Measurements from ENCODE around the gene ATP8A2.

The ATP8A2 gene

DNA sequence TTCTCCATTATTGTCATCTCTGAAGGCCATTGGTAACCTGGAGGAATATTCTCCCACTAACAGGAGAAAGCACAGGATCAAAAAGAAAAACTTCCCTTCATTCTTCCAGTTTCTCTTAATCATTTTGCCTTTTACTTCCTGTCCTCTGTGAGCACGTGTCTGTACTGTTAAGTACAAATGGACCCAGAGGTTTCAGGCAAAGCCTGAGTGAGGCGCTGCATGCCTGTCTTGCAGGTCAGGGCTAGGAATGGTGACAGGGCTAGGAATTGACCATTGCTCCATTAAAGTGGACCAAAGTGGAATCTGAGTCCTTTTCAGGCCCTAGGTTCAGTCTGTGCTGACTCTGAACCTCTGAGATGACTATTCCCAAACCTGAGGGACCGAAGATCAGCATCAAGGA, 353.3 kb downstream of the ATP8A2 start:
- H3K36me3 ChIP-seq = no peaks in the 10 kb centered on the region
- no peaks in the 10 kb centered on the region for H3K4me1 ChIP-seq
- H3K4me2 ChIP-seq = no peak overlapping the region
- peaks cover 0 to 20% (median 10%) of the 10 kb centered on the region in 11 experiments; a peak in 12 of 22 replicates for H3K9me3 ChIP-seq (replicated peaks in 1 of 11)
- no peaks in the 10 kb centered on the region for H4K20me1 ChIP-seq
- no peak for TF ChIP-seq Cebpa-rat (IDR thresholded peaks at IDR 0.05)
- H3K27ac ChIP-seq = no peak overlapping the region
- H3K9ac ChIP-seq = no peak overlapping the region
- H3K4me3 ChIP-seq = no peak overlapping the region
- H3K27me3 ChIP-seq = no peaks in the 10 kb centered on the region

DNA sequence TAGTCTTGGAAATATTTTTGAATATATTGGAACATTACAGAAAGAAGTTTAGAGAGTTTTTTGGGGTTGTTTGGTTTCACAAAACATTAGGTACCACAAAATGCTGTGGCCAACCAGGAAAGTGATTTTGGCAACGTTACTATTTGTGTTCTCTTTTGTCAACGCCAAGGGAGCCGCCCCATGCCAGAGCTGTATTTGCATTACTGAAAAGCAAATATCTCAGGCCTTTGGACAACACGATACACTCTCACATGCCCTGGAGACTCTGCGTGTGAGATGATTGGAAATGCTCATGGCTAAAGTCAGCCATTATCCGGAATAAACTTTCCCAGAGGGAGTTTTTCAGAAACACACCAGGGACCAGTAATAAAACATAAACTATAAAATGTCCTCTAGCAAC, 355.5 kb downstream of the ATP8A2 start:
- Histone ChIP-seq H3K4me3 (no peak overlapping the region), H3K9me3 (replicated peaks in 1 of 11) (peaks cover 0 to 12% (median 9%) of the 10 kb centered on the region in 11 experiments; a peak in 11 of 22 replicates), H3K9ac (no peak overlapping the region), H3K27me3 (no peaks in the 10 kb centered on the region), H3K27ac (no peak overlapping the region), H3K36me3 (no peaks in the 10 kb centered on the region), H3K4me1 (no peaks in the 10 kb centered on the region), H3K4me2 (no peak overlapping the region), H4K20me1 (no peaks in the 10 kb centered on the region)
- TF ChIP-seq Cebpa-rat (IDR thresholded peaks at IDR 0.05) = no peak

DNA sequence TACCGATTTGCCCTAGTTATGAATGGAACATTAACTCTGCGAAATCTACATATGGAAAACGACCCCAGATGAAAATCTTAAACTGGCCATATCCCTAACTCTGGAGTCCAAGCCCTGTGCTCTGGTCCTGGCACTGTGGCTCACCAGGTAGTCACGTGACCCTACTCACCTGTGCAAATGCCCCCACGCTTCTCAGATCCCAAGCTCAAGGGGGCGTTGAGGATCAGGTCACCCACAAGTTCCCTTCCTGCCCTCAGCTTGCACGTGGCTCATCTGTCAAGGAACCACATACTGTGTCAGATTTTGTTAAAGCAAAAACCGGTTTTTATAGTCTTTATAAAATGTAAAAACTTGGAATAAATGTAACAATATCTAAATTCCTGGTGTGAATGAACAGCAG, 356.0 kb downstream of the ATP8A2 start:
- TF ChIP-seq Cebpa-rat (IDR thresholded peaks at IDR 0.05) = no peak
- H3K4me1 ChIP-seq = no peaks in the 10 kb centered on the region
- H3K4me2 ChIP-seq = no peak overlapping the region
- H3K9ac ChIP-seq = no peak overlapping the region
- H3K36me3 ChIP-seq = no peaks in the 10 kb centered on the region
- no peaks in the 10 kb centered on the region for H3K27me3 ChIP-seq
- no peaks in the 10 kb centered on the region for H4K20me1 ChIP-seq
- H3K27ac ChIP-seq = no peak overlapping the region
- peaks cover 0 to 12% (median 9%) of the 10 kb centered on the region in 11 experiments; a peak in 9 of 22 replicates for H3K9me3 ChIP-seq (replicated peaks in 1 of 11)
- no peak overlapping the region for H3K4me3 ChIP-seq

DNA sequence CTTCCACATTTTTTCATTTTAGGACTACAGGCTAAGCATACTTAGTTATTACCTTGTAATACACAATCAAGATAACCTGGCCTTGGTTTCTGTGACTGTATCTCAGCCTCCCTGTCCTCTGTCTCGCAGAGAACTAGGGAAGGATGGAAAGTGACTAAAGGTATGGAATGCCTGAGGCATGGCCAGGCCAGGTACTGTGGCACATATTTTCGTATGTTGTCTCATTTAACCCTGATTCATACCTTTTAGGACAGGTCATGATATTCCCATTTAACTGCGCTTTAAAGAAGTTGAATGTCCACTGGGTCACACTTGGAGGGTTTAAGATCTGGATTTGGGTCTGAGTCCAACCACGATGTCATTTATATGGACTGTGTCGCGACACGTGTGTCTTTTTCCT, 357.4 kb downstream of the ATP8A2 start:
- Histone ChIP-seq H3K4me2 (no peak overlapping the region), H3K36me3 (no peaks in the 10 kb centered on the region), H3K4me3 (no peak overlapping the region), H3K4me1 (no peaks in the 10 kb centered on the region), H3K9ac (no peak overlapping the region), H3K27ac (no peak overlapping the region), H3K9me3 (replicated peaks in 1 of 11) (peaks cover 0 to 5% (median 0%) of the 10 kb centered on the region in 11 experiments; a peak in 7 of 22 replicates), H4K20me1 (no peaks in the 10 kb centered on the region; a peak in 1 of 22 replicates), H3K27me3 (no peaks in the 10 kb centered on the region)
- no peak for TF ChIP-seq Cebpa-rat (IDR thresholded peaks at IDR 0.05)

DNA sequence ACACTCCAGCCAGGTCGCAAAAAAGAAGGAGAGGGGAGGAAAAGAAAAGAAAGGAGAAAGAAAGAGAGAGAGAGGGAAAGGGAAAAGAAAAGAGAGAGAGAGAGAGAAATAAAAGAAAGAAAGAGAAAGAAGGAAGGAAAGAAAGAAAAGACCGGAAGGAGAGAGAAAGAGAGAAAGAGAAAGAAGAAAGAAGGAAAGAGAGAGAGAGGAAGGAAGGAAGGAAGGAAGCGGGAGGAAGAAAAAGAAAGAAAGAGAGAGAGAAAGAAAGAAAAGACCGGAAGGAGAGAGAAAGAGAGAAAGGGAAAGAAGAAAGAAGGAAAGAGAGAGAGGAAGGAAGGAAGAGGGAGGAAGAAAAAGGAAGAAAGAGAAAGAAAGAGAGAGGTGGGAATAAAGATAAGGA, 359.3 kb downstream of the ATP8A2 start:
- Histone ChIP-seq H3K9me3 (replicated peaks in 1 of 11) (no peaks in the 10 kb centered on the region; a peak in 1 of 22 replicates), H4K20me1 (no peaks in the 10 kb centered on the region; a peak in 1 of 22 replicates), H3K9ac (no peak overlapping the region), H3K27ac (no peak overlapping the region), H3K4me2 (no peak overlapping the region), H3K36me3 (no peaks in the 10 kb centered on the region), H3K4me3 (no peak overlapping the region), H3K4me1 (no peaks in the 10 kb centered on the region), H3K27me3 (no peaks in the 10 kb centered on the region)
- TF ChIP-seq Cebpa-rat (IDR thresholded peaks at IDR 0.05) = no peak

DNA sequence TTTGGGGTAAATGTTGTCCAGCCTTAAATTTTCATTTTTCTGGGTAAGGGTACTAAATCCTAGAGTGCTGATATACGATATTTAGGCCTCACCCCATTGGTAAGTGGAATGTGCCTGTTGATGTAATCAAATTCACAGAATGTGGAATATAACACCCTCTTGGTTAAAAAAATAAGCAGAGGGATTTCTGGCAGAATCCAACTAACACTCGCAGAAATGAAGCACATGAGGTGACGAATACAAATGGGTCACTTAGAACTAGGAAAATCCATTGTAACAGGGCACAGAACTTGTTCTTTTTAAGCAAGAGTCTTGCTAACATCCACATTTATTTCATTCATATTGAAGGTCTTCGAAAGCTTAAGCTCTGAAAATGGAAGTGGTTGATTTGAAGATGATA, 359.8 kb downstream of the ATP8A2 start:
- TF ChIP-seq Cebpa-rat (IDR thresholded peaks at IDR 0.05) = no peak
- no peak overlapping the region for H3K4me2 ChIP-seq
- H3K36me3 ChIP-seq = no peaks in the 10 kb centered on the region
- H3K4me1 ChIP-seq = peaks cover 0 to 1% (median under 1%) of the 10 kb centered on the region in 10 experiments; a peak in 7 of 20 replicates
- no peak overlapping the region for H3K9ac ChIP-seq
- peaks cover 0 to 3% (median 0%) of the 10 kb centered on the region in 11 experiments; a peak in 2 of 22 replicates for H3K9me3 ChIP-seq (replicated peaks in 1 of 11)
- H4K20me1 ChIP-seq = no peaks in the 10 kb centered on the region; a peak in 1 of 22 replicates
- no peaks in the 10 kb centered on the region for H3K27me3 ChIP-seq
- H3K27ac ChIP-seq = no peak overlapping the region
- no peak overlapping the region for H3K4me3 ChIP-seq

DNA sequence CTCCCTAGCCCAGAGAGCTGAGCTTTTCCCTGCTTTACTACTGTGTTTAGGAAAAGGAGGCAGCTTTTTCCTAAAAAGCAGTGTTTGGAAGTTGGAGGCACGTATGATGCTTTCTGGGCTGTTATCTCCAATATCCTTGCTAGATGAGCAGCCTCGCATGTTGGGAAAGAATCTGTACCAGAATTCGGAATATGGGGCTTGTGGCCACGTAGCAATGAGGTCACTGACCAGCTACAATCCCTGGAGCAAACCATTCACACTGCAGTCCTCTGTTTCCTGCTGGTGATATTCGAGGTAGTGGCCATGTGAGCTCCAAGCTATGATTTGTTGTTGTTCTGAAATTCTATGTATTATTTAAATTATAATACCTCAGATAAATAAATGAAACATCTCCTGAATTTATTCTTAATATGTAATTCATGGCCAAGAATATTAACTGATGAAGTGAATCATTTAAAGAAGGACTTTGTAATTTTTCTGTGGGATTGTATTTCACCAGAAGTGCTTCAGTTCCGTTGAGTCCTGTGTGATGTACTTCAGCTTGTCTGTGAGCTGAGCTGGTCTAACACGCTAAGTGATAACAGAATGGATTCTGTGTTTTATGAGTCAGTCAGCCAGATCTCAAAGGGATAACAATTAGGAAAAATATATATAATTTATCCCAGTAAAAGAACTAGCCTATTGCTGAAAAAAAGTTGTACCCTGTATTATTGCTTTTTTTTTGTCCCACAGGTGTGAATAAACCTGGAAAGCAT, 360.5 kb downstream of the ATP8A2 start:
- Histone ChIP-seq H3K9ac (no peak overlapping the region), H3K27ac (no peak overlapping the region), H3K4me1 (peaks cover 4 to 9% (median 8%) of the 10 kb centered on the region in 10 experiments), H3K9me3 (replicated peaks in 1 of 11) (peaks cover 0 to 4% (median 0%) of the 10 kb centered on the region in 11 experiments; a peak in 2 of 22 replicates), H3K4me3 (no peak overlapping the region), H3K36me3 (no peaks in the 10 kb centered on the region), H3K27me3 (no peaks in the 10 kb centered on the region), H3K4me2 (no peak overlapping the region), H4K20me1 (no peaks in the 10 kb centered on the region; a peak in 1 of 22 replicates)
- TF ChIP-seq Cebpa-rat (IDR thresholded peaks at IDR 0.05) = no peak

DNA sequence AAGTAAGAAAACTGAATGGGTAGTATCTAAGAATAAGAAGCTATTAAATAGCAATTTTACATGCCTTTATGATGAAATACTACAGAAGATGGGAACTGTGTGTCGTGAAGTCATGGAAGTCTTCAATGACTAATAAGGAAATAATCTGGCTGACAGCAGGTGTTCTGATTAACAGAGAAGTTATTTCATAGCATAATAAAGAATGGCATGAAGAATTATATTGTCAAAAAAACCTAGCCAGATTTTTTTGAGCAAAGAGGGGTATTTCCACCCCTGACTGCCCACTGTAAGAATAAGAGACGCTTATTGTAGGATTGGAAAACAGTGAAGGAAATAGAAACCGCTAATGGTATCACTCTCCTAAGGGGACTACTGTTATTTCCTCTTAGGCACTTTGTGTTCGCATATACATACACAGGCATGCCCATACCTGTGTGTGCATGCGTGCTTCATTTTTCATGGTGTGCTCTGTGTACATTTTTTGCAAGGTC, 361.3 kb downstream of the ATP8A2 start:
- Histone ChIP-seq H3K4me1 (peaks cover 11 to 16% (median 15%) of the 10 kb centered on the region in 10 experiments), H3K27me3 (no peaks in the 10 kb centered on the region), H4K20me1 (no peaks in the 10 kb centered on the region; a peak in 1 of 22 replicates), H3K36me3 (no peaks in the 10 kb centered on the region), H3K9me3 (replicated peaks in 1 of 11) (peaks cover 0 to 4% (median 0%) of the 10 kb centered on the region in 11 experiments; a peak in 2 of 22 replicates), H3K4me3 (no peak overlapping the region), H3K27ac (no peak overlapping the region), H3K9ac (no peak overlapping the region), H3K4me2 (no peak overlapping the region)
- no peak for TF ChIP-seq Cebpa-rat (IDR thresholded peaks at IDR 0.05)

DNA sequence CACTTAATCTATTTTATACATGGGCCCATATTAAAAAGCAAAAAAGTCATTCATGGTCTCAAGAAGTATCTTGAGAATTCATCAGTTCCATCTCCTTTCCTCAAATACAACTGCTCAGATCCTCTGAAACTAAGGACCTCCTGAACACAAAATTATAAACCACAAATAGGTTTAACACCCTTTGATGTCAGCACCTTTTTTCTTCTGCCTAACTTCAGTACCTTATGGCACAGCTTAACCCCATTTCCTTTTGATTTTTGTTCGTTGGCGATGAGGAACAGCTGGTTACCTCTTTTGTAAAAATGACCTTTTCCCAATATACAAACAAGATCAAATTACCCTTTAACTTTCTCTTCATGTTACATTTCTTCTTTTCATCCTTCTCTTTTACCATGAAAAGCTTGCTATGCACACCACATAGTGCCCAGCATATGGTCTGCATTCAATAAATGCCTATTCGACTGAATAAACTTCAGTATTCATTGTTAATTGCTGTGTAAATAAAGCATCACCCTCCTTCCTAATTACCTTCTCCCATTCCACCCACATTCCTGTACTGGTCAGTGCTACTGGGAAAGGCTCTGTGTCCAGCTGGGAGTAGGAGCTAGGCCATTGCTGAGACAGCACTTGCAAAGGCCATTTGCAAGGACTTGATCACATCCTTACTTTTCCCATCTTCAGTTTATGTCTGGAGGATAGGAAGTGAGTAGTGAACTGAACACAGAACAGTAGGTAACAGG, 362.1 kb downstream of the ATP8A2 start:
- H3K4me2 ChIP-seq = no peak overlapping the region
- peaks cover 0 to 4% (median 0%) of the 10 kb centered on the region in 11 experiments; a peak in 2 of 22 replicates for H3K9me3 ChIP-seq (replicated peaks in 1 of 11)
- peaks cover 19 to 24% (median 23%) of the 10 kb centered on the region in 10 experiments for H3K4me1 ChIP-seq
- H3K4me3 ChIP-seq = no peak overlapping the region
- no peak overlapping the region for H3K27ac ChIP-seq
- H3K36me3 ChIP-seq = no peaks in the 10 kb centered on the region
- H4K20me1 ChIP-seq = no peaks in the 10 kb centered on the region; a peak in 1 of 22 replicates
- no peak overlapping the region for H3K9ac ChIP-seq
- no peak for TF ChIP-seq Cebpa-rat (IDR thresholded peaks at IDR 0.05)
- H3K27me3 ChIP-seq = no peaks in the 10 kb centered on the region
